OCI-LY7 (cell line): Measurements from ENCODE around the gene LOXHD1.

Experiments used
- EZH2phosphoT487 ChIP-seq: fragments of 200-600 bp; sonication (generic); IDR thresholded peaks from 2 replicates; pipeline ENCODE4 v1.6.1; 2018; ENCODE audit warnings: low read depth, borderline replicate concordance, mild to moderate bottlenecking, mixed run types, antibody characterized with exemption, low read length, moderate library complexity, mixed read lengths
- TF ChIP-seq, protein P1 (sequence below): fragments of 200-600 bp; sonication (generic); conservative IDR thresholded peaks from 2 replicates; pipeline ENCODE4 v1.5.1; 2014; ENCODE audit warnings: mild to moderate bottlenecking, antibody characterized with exemption, low read length, moderate library complexity, mixed read lengths

DNA sequence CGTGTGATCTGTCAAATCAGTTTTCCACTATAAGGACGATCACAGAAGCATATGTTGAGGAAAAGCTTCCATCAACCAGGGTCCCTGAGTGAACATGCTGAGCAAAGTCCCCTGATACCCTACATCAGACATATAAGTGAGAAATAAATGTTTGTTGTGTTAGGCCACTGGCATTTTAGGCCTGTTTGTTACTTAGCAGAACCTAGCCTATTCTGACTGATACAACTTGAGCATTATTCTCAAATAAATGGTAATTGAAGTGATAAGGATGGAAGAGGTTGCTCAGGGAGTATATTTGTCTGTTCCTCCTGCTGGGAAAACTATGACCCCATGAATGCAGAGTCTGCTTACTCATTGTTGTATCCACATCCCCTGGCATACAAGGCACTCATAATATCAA is 106.4 kb downstream of the LOXHD1 start:
- TF ChIP-seq, protein P1, sequence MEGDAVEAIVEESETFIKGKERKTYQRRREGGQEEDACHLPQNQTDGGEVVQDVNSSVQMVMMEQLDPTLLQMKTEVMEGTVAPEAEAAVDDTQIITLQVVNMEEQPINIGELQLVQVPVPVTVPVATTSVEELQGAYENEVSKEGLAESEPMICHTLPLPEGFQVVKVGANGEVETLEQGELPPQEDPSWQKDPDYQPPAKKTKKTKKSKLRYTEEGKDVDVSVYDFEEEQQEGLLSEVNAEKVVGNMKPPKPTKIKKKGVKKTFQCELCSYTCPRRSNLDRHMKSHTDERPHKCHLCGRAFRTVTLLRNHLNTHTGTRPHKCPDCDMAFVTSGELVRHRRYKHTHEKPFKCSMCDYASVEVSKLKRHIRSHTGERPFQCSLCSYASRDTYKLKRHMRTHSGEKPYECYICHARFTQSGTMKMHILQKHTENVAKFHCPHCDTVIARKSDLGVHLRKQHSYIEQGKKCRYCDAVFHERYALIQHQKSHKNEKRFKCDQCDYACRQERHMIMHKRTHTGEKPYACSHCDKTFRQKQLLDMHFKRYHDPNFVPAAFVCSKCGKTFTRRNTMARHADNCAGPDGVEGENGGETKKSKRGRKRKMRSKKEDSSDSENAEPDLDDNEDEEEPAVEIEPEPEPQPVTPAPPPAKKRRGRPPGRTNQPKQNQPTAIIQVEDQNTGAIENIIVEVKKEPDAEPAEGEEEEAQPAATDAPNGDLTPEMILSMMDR: no peak
- TF ChIP-seq EZH2phosphoT487: no peak
